ENCODE data around the gene CASP2.
A peak's percentile ranks its signal among the peaks of the same experiment; 100 is the strongest.
"Not testable (repeated sequence)": the region's sequence is repeated elsewhere in the genome, so short reads cannot be mapped to it uniquely, and the experiment has no call there.

Gene CASP2

GRCh38 chr7:143287935-143288826 is at the start of gene CASP2:
CASP2 (plus strand) TSS chr7:143288351; CDS start chr7:143288456, 105 bp downstream.
- DNase-seq = peak; percentile 99

GRCh38 chr7:143239813-143240212 is 48.3 kb upstream of the CASP2 start:
- no peak for DNase-seq

- peak; percentile 71 for DNase-seq
Measured at GRCh38 chr7:143240291-143241168, 47.6 kb upstream of the CASP2 start.

GRCh38 chr7:143242306-143242705 is 45.8 kb upstream of the CASP2 start:
- no peak for DNase-seq

GRCh38 chr7:143243111-143243510 is 45.0 kb upstream of the CASP2 start:
- no peak for DNase-seq

- DNase-seq = no peak
Measured at GRCh38 chr7:143243614-143244013, 44.5 kb upstream of the CASP2 start.

- DNase-seq = no peak
Measured at GRCh38 chr7:143244321-143244720, 43.8 kb upstream of the CASP2 start.

GRCh38 chr7:143245123-143245522 is 43.0 kb upstream of the CASP2 start:
- no peak for DNase-seq

- DNase-seq = no peak
Measured at GRCh38 chr7:143247372-143247771, 40.8 kb upstream of the CASP2 start.

- no peak for DNase-seq
Measured at GRCh38 chr7:143248761-143249354, 39.3 kb upstream of the CASP2 start.

GRCh38 chr7:143250199-143250598 is 38.0 kb upstream of the CASP2 start:
- DNase-seq = no peak

GRCh38 chr7:143250822-143251221 is 37.3 kb upstream of the CASP2 start:
- DNase-seq = no peak

- DNase-seq = no peak
Measured at GRCh38 chr7:143252006-143252405, 36.1 kb upstream of the CASP2 start.

- DNase-seq = no peak
Measured at GRCh38 chr7:143255564-143255963, 32.6 kb upstream of the CASP2 start.

- DNase-seq = no peak
Measured at GRCh38 chr7:143256325-143256724, 31.8 kb upstream of the CASP2 start.

GRCh38 chr7:143256932-143257331 is 31.2 kb upstream of the CASP2 start:
- no peak for DNase-seq

GRCh38 chr7:143257501-143257900 is 30.6 kb upstream of the CASP2 start:
- DNase-seq = no peak

- DNase-seq = no peak
Measured at GRCh38 chr7:143258831-143259230, 29.3 kb upstream of the CASP2 start.

GRCh38 chr7:143259765-143260164 is 28.4 kb upstream of the CASP2 start:
- no peak for DNase-seq

- DNase-seq = no peak
Measured at GRCh38 chr7:143261901-143262300, 26.2 kb upstream of the CASP2 start.

GRCh38 chr7:143263266-143264195 is 24.6 kb upstream of the CASP2 start, which contains the start of gene GSTK1:
GSTK1 (plus strand) TSS chr7:143263441; CDS start chr7:143263514, 73 bp downstream.
- DNase-seq = peak; percentile 90

GRCh38 chr7:143264196-143264568 is 24.0 kb upstream of the CASP2 start:
- not testable (repeated sequence) for DNase-seq

Measured in stimulated activated CD4-positive, alpha-beta T cell treated with anti-CD3 and anti-CD28 coated beads, Interleukin-15, amount 100 ng/mL, for 24 hours (primary cell).